K562 (cell line): ENCODE data around the gene POLR2L. TPM values are rescaled to one million over a fixed set of nuclear protein-coding genes. Genes with fewer than 3 reads are reported as not detected.

Source experiments
- ADNP ChIP-seq: fragments of 200-800 bp; sonication (Bioruptor generic); IDR thresholded peaks from 2 replicates; pipeline ENCODE4 v1.6.1; 2016; ENCODE audit warnings: missing genetic modification characterization, missing compliant biosample characterization
- BCLAF1 ChIP-seq, 2 experiments: fragments of 450-650 bp in 1 of 2; IDR thresholded peaks; 2 replicates each; pipeline ENCODE4 v1.6.1; 2011 to 2017; ENCODE audit warnings: low read depth in 2 of 2, antibody characterized with exemption in 1 of 2, borderline replicate concordance in 1 of 2, low read length in 1 of 2, mild to moderate bottlenecking in 1 of 2, mixed read lengths in 1 of 2; ENCODE audit not compliant: control insufficient read depth in 1 of 2
- CXXC5 ChIP-seq: fragments of 250-450 bp; sonication (Bioruptor Pico); IDR thresholded peaks from 2 replicates; pipeline ENCODE4 v1.8.0; 2022; ENCODE audit warnings: inconsistent platforms, mild to moderate bottlenecking, moderate library complexity
- MLLT1 ChIP-seq, 2 experiments: fragments of 450-650 bp; IDR thresholded peaks; 2 replicates each; pipeline ENCODE4 v1.6.1; 2016
- MYNN ChIP-seq, 2 experiments: sonication (generic); formaldehyde crosslinking in 1 of 2; IDR thresholded peaks; 2 replicates each; pipeline versions ENCODE4 v1.5.0 to v1.6.1; 2016 to 2020; ENCODE audit warnings: antibody characterized with exemption in 1 of 2, missing genetic modification reagents in 1 of 2
- NR4A1 ChIP-seq, 2 experiments: fragments of 250-450 bp in 1 of 2; fragments of 450-650 bp in 1 of 2; sonication (Bioruptor Pico) in 1 of 2; IDR thresholded peaks; 2 replicates each; pipeline versions ENCODE4 v1.4.0 to v1.6.1; 2016 to 2020; ENCODE audit warnings: mild to moderate bottlenecking in 2 of 2, missing compliant biosample characterization in 1 of 2, missing genetic modification characterization in 1 of 2, moderate library complexity in 1 of 2
- PCBP1 ChIP-seq: fragments of 200-400 bp; formaldehyde crosslinking; IDR thresholded peaks from 2 replicates; pipeline ENCODE4 v1.6.1; 2018; ENCODE audit warnings: mild to moderate bottlenecking, low read depth, low read length; ENCODE audit not compliant: poor library complexity, severe bottlenecking
- POLR2B ChIP-seq: fragments of 450-650 bp; IDR thresholded peaks from 2 replicates; pipeline ENCODE4 v1.6.1; 2018; ENCODE audit warnings: low read depth; ENCODE audit not compliant: partially characterized antibody
- RAD21 ChIP-seq, 2 experiments: fragments of 250-450 bp in 1 of 2; fragments of 450-650 bp in 1 of 2; sonication (Bioruptor Pico) in 1 of 2; formaldehyde crosslinking in 1 of 2; IDR thresholded peaks in 1 of 2; conservative IDR thresholded peaks in 1 of 2; 2 replicates each; pipeline versions ENCODE4 v1.4.0 to v1.8.0; 2020 to 2022; ENCODE audit warnings: mild to moderate bottlenecking in 2 of 2, moderate library complexity in 1 of 2
- SPI1 ChIP-seq: IDR thresholded peaks from 2 replicates; pipeline ENCODE4 v1.6.1; 2011; ENCODE audit warnings: low read depth, low read length, control low read depth, borderline replicate concordance
- THRAP3 ChIP-seq: fragments of 450-650 bp; IDR thresholded peaks from 2 replicates; pipeline ENCODE4 v1.6.1; 2016; ENCODE audit warnings: mild to moderate bottlenecking, inconsistent platforms, borderline replicate concordance
- TOE1 ChIP-seq, 2 experiments: fragments of 450-650 bp in 1 of 2; sonication (generic) in 1 of 2; formaldehyde crosslinking in 1 of 2; IDR thresholded peaks; 2 replicates each; pipeline versions ENCODE4 v1.7.1 to v1.8.0; 2016 to 2022; ENCODE audit warnings: borderline replicate concordance in 2 of 2, mild to moderate bottlenecking in 2 of 2, antibody characterized with exemption in 1 of 2, inconsistent platforms in 1 of 2, low read depth in 1 of 2, missing genetic modification reagents in 1 of 2, moderate library complexity in 1 of 2
- ZBTB43 ChIP-seq: sonication (generic); formaldehyde crosslinking; IDR thresholded peaks from 2 replicates; pipeline ENCODE4 v1.8.0; 2023; ENCODE audit warnings: mild to moderate bottlenecking, missing genetic modification reagents
- ZNF75A ChIP-seq: fragments of 450-650 bp; formaldehyde crosslinking; IDR thresholded peaks from 2 replicates; pipeline ENCODE4 v1.4.0; 2020; ENCODE audit warnings: mild to moderate bottlenecking
- ZNF778 ChIP-seq: fragments of 450-650 bp; formaldehyde crosslinking; IDR thresholded peaks from 2 replicates; pipeline ENCODE4 v1.4.0; 2020; ENCODE audit warnings: mild to moderate bottlenecking, moderate library complexity
- polyA plus RNA-seq, 8 experiments: library from polyadenylated mRNA; depleted of rRNA in 4 of 8; stranded (reverse) in 5 of 8; unstranded in 3 of 8; fragments of >200 nt; fragmentation: Nextera tagmentation in 2 of 8; fragmentation: Illumina TruSeq in 1 of 8; extraction: Ambion mirVana in 2 of 8; extraction: Trizol in 1 of 8; gene quantifications; 2 replicates each; pipeline versions ENCODE4 v1.2.1 to v1.2.3, GENCODE V29; 2011 to 2014; ENCODE audit warnings: inconsistent platforms in 1 of 8, missing spikeins in 1 of 8
- total RNA-seq, 7 experiments: library from RNA; depleted of rRNA in 6 of 7; stranded (reverse); fragments of >200 nt in 6 of 7; fragmentation: Illumina TruSeq in 2 of 7; extraction: Trizol in 2 of 7; gene quantifications; 2 replicates each; pipeline versions ENCODE4 v1.2.1 to v1.2.3, GENCODE V29; 2011 to 2021; ENCODE audit warnings: low replicate concordance in 1 of 7
- TF ChIP-seq, protein P1 (sequence below): sonication (generic); formaldehyde crosslinking; IDR thresholded peaks from 2 replicates; pipeline ENCODE4 v1.8.0; 2022; ENCODE audit warnings: missing genetic modification reagents, mild to moderate bottlenecking, moderate library complexity, borderline replicate concordance
- TF ChIP-seq, protein P2 (sequence below): IDR thresholded peaks from 2 replicates; pipeline ENCODE4 v1.6.1; 2011; ENCODE audit not compliant: insufficient read length; ENCODE audit errors: extremely low read depth

Gene POLR2L
- total and polyA plus RNA-seq, 9 of the 15 experiments (the other 6 are each of a cell fraction or from before 2014, with no cell fraction given): 38.3 to 688 (median 108) TPM

- no peak for TF ChIP-seq MLLT1 (IDR thresholded peaks at IDR 0.05)
- TF ChIP-seq ZNF778 (CRISPR knock-in tag): no peak
- TF ChIP-seq ADNP (tag): no peak
- TF ChIP-seq THRAP3: no peak
- no peak for TF ChIP-seq ZNF75A (CRISPR knock-in tag)
- TF ChIP-seq CXXC5 (CRISPR knock-in tag): peak; percentile 64; the same call in 1 of the 2 replicates
- TF ChIP-seq TOE1 (IDR thresholded peaks at IDR 0.05; ENCODE audit: borderline replicate concordance): no peak
- TF ChIP-seq TOE1 (CRISPR knock-in tag; IDR thresholded peaks at IDR 0.05; ENCODE audit: borderline replicate concordance, low read depth): no peak
- TF ChIP-seq BCLAF1 (IDR thresholded peaks at IDR 0.05; ENCODE audit: borderline replicate concordance in 1 of 2, control insufficient read depth in 1 of 2, low read depth in 2 of 2, low read length in 1 of 2): no peak
- TF ChIP-seq NR4A1 (CRISPR knock-in tag; IDR thresholded peaks at IDR 0.05): no peak
- TF ChIP-seq NR4A1 (tag; IDR thresholded peaks at IDR 0.05): no peak
- TF ChIP-seq MYNN (IDR thresholded peaks at IDR 0.05): no peak
- TF ChIP-seq MYNN (CRISPR knock-in tag; IDR thresholded peaks at IDR 0.05): no peak
- no peak for TF ChIP-seq ZBTB43 (CRISPR knock-in tag)
- TF ChIP-seq, protein P1, sequence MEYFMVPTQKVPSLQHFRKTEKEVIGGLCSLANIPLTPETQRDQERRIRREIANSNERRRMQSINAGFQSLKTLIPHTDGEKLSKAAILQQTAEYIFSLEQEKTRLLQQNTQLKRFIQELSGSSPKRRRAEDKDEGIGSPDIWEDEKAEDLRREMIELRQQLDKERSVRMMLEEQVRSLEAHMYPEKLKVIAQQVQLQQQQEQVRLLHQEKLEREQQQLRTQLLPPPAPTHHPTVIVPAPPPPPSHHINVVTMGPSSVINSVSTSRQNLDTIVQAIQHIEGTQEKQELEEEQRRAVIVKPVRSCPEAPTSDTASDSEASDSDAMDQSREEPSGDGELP (CRISPR knock-in tag): 0 out of 2 replicates have a peak, but pooled peaks have one; percentile 6
- peak; percentile 16 for TF ChIP-seq POLR2B
- TF ChIP-seq, protein P2, sequence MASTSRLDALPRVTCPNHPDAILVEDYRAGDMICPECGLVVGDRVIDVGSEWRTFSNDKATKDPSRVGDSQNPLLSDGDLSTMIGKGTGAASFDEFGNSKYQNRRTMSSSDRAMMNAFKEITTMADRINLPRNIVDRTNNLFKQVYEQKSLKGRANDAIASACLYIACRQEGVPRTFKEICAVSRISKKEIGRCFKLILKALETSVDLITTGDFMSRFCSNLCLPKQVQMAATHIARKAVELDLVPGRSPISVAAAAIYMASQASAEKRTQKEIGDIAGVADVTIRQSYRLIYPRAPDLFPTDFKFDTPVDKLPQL: no peak
- TF ChIP-seq RAD21 (CRISPR knock-in tag; conservative IDR thresholded peaks at IDR 0.05 in 1 of 2, IDR thresholded peaks at IDR 0.05 in 1 of 2): peak; percentile 48 to 61
- TF ChIP-seq SPI1: no peak
- peak; percentile 32 for TF ChIP-seq PCBP1
Observed at GRCh38 chr11:798093-798713, 44.1 kb downstream of the POLR2L start, which contains the start of gene SLC25A22 (continued).
